ENCODE results near the gene SDHB. TPM values are rescaled to one million over a fixed set of nuclear protein-coding genes. Genes with fewer than 3 reads are reported as not detected.
A peak's percentile ranks its signal among the peaks of the same experiment; 100 is the strongest.

SDHB gene
- total and polyA plus RNA-seq, 12 donors, result 102 to 486 (median 377) TPM

GRCh38 chr1:16982902-16983301 is 70.9 kb downstream of the SDHB start:
- WGBS, 2 donors, result 79 to 85% methylated on average over 11 of the region's 11 CpGs
- DNase-seq, result no peak

GRCh38 chr1:16981269-16981849 is 72.5 kb downstream of the SDHB start:
- intact Hi-C loops (cut with DNase I), result no loop called here

More at GRCh38 chr1:16982902-16983301, 70.9 kb downstream of the SDHB start:
- H3K4me3 ChIP-seq, result no peak overlapping the region
- H3K36me3 ChIP-seq, result peaks cover 0 to 25% (median 9%) of the 10 kb centered on the region in 9 donors
- peaks cover 0 to 36% (median 9%) of the 10 kb centered on the region in 7 donors for H3K27me3 ChIP-seq
- peaks cover 9 to 33% (median 19%) of the 10 kb centered on the region in 9 donors for H3K4me1 ChIP-seq
- no peak for TF ChIP-seq CTCF (IDR thresholded peaks at IDR 0.05)
- no peak overlapping the region for H3K27ac ChIP-seq
- intact Hi-C loops (cut with DNase I), result no loop called here
- ATAC-seq, result no peak
- H3K9me3 ChIP-seq, result no peaks in the 10 kb centered on the region

GRCh38 chr1:16980473-16981268 is 73.2 kb downstream of the SDHB start, which contains the start of gene MFAP2:
Gene MFAP2 (minus strand): TSS chr1:16980620. CDS start chr1:16978273, 2,347 bp downstream.
- no peak for TF ChIP-seq CTCF (IDR thresholded peaks at IDR 0.05)
- peak within 1 kb of the TSS in 7 of 10 donors; percentile 32 to 72 (median 52) for H3K27ac ChIP-seq
- peak in 2 of 8 donors; percentile 10 to 32 for ATAC-seq

More at GRCh38 chr1:16981269-16981849, 72.5 kb downstream of the SDHB start:
- 87 to 94% methylated on average over 10 of the region's 10 CpGs for WGBS, 2 donors
- no peak overlapping the region for H3K4me3 ChIP-seq
- H3K4me1 ChIP-seq, result peaks cover 9 to 33% (median 19%) of the 10 kb centered on the region in 9 donors
- H3K27me3 ChIP-seq, result peaks cover 0 to 36% (median 9%) of the 10 kb centered on the region in 7 donors
- DNase-seq (no peak), ATAC-seq (no peak)
- no peak for TF ChIP-seq CTCF (IDR thresholded peaks at IDR 0.05)
- peak overlapping the region in 1 of 10 donors; percentile 69 for H3K27ac ChIP-seq
- no peaks in the 10 kb centered on the region for H3K9me3 ChIP-seq
- peaks cover 0 to 10% (median 0%) of the 10 kb centered on the region in 9 donors for H3K36me3 ChIP-seq

More at GRCh38 chr1:16980473-16981268, 73.2 kb downstream of the SDHB start, which contains the start of gene MFAP2:
- H3K4me1 ChIP-seq, result peaks cover 9 to 33% (median 19%) of the 10 kb centered on the region in 9 donors
- H3K36me3 ChIP-seq, result peaks cover 0 to 3% (median 0%) of the 10 kb centered on the region in 9 donors
- H3K9me3 ChIP-seq, result no peaks in the 10 kb centered on the region
- intact Hi-C loops (cut with DNase I), result no loop called here
- H3K4me3 ChIP-seq, result peak within 1 kb of the TSS; percentile 2 to 53 (median 48)
- peaks cover 0 to 36% (median 9%) of the 10 kb centered on the region in 7 donors for H3K27me3 ChIP-seq
- no peak for DNase-seq
- 8 to 10% methylated on average over 53 of the region's 53 CpGs for WGBS, 2 donors
